Measurements from ENCODE around the gene RNASE3. TPM values are rescaled to one million over a fixed set of nuclear protein-coding genes. Genes with fewer than 3 reads are reported as not detected.

The RNASE3 gene
- total RNA-seq, 4 donors from 2014 or later: not detected

GRCh38 chr14:20935303-20935984 is 44.3 kb downstream of the RNASE3 start:
- TF ChIP-seq POLR2A (IDR thresholded peaks at IDR 0.05): no peak
- TF ChIP-seq CTCF (IDR thresholded peaks at IDR 0.05): no peak
- intact Hi-C loops (cut with DNase I; ENCODE audit: low total_unique reads): no loop called here
- H3K9me3 ChIP-seq: no peaks in the 10 kb centered on the region

More at GRCh38 chr14:20935303-20935984, 44.3 kb downstream of the RNASE3 start:
- Histone ChIP-seq H3K4me3 (no peak overlapping the region), H3K27me3 (no peaks in the 10 kb centered on the region), H3K36me3 (no peaks in the 10 kb centered on the region), H3K4me1 (no peaks in the 10 kb centered on the region), H3K27ac (no peak overlapping the region)
- no peak for DNase-seq

Other genes with a start within 250 kb of the RNASE3 start
- gene OR6S1, start 249.7 kb upstream of the RNASE3 start, total RNA-seq: not detected
- gene RNASE4, start 206.8 kb upstream of the RNASE3 start, total RNA-seq: 100 to 1,000 TPM in 1 of 4 donors, 10 to 100 TPM in 3; 26.3 to 159 (median 76.3) TPM
- 10 to 100 TPM in 3 of 4 donors, 1 to 10 TPM in 1; 4.2 to 20.8 (median 12.2) TPM for gene ANG, start 202.6 kb upstream of the RNASE3 start, total RNA-seq
- not detected for gene EDDM3A, start 145.5 kb upstream of the RNASE3 start, total RNA-seq
- not detected for gene EDDM3B, start 123.0 kb upstream of the RNASE3 start, total RNA-seq
- gene RNASE6, start 110.1 kb upstream of the RNASE3 start, total RNA-seq: 1 to 10 TPM in 3 of 4 donors, under 1 TPM in 1; 0.77 to 4.2 (median 3.7) TPM
- 100 to 1,000 TPM; 107 to 299 (median 167) TPM for gene RNASE1, start 88.5 kb upstream of the RNASE3 start, total RNA-seq
- 1 to 10 TPM in 2 of 4 donors, under 1 TPM in 1, not detected in 1; 0.51 to 1.8 (median 1.0) TPM for gene RNASE2, start 64.1 kb downstream of the RNASE3 start, total RNA-seq
- gene METTL17, start 98.6 kb downstream of the RNASE3 start, total RNA-seq: 10 to 100 TPM; 46.6 to 73.5 (median 65.9) TPM
- gene SLC39A2, start 107.9 kb downstream of the RNASE3 start, total RNA-seq: under 1 TPM in 2 of 4 donors, not detected in 2; 0.52 to 0.97 TPM
- gene NDRG2, start 133.7 kb downstream of the RNASE3 start, total RNA-seq: 100 to 1,000 TPM; 111 to 563 (median 200) TPM
- gene TPPP2, start 138.8 kb downstream of the RNASE3 start, total RNA-seq: under 1 TPM in 1 of 4 donors, not detected in 3; 0.67 TPM
- gene RNASE13, start 143.4 kb downstream of the RNASE3 start, total RNA-seq: not detected
- not detected for gene RNASE7, start 151.0 kb downstream of the RNASE3 start, total RNA-seq
- gene RNASE8, start 166.4 kb downstream of the RNASE3 start, total RNA-seq: not detected
- 100 to 1,000 TPM in 2 of 4 donors, 10 to 100 TPM in 2; 25.3 to 103 (median 66.9) TPM for gene ARHGEF40, start 178.9 kb downstream of the RNASE3 start, total RNA-seq
- 10 to 100 TPM in 3 of 4 donors, 1 to 10 TPM in 1; 7.4 to 56.8 (median 15.9) TPM for gene ZNF219, start 207.3 kb downstream of the RNASE3 start, total RNA-seq
- under 1 TPM in 1 of 4 donors, not detected in 3; 0.85 TPM for gene TMEM253, start 209.7 kb downstream of the RNASE3 start, total RNA-seq

All from uterus (tissue), 4 donors.